ENCODE data around the gene LRP1-AS.

The LRP1-AS gene

DNA sequence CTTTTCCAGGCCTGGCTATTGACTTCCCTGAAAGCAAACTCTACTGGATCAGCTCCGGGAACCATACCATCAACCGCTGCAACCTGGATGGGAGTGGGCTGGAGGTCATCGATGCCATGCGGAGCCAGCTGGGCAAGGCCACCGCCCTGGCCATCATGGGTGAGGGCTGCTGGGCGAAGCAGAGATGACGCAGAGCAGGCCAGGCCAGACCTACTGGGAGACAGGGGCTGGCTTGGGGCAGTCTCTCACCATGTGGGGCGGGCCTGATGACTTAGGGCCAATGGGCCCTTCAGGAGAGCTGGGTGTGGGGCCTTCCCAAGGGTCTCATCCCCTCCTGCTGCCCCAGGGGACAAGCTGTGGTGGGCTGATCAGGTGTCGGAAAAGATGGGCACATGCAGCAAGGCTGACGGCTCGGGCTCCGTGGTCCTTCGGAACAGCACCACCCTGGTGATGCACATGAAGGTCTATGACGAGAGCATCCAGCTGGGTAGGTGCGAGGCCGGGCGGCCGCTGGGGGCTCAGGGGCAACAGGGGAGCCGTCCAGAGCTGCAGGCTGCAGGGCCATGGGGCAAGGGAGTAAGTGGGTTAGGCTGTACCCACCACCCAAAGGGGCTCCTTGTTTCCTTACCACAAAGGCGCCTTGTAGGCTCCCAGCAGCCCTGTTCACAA lies 33.0 kb upstream of the LRP1-AS start:
- no peak for DNase-seq (ENCODE audit: low spot score)

DNA sequence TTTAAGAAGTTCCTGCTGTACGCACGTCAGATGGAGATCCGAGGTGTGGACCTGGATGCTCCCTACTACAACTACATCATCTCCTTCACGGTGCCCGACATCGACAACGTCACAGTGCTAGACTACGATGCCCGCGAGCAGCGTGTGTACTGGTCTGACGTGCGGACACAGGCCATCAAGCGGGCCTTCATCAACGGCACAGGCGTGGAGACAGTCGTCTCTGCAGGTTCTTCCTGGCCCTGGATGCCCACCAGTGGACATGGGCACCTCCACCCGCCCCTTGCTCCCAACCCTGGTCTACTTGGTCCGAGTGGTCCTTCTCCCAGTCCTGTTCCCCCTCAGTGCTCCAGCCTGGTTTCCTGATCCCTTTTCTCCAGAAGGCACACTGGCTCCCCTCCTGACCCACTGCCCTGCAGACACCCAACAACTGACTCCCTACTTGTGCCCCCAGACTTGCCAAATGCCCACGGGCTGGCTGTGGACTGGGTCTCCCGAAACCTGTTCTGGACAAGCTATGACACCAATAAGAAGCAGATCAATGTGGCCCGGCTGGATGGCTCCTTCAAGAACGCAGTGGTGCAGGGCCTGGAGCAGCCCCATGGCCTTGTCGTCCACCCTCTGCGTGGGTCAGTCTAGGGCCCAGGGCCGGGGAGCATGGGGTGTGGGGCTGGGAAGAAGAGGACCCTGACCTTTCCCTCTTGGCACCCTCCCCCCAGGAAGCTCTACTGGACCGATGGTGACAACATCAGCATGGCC lies 32.1 kb upstream of the LRP1-AS start:
- no peak for DNase-seq (ENCODE audit: low spot score)

DNA sequence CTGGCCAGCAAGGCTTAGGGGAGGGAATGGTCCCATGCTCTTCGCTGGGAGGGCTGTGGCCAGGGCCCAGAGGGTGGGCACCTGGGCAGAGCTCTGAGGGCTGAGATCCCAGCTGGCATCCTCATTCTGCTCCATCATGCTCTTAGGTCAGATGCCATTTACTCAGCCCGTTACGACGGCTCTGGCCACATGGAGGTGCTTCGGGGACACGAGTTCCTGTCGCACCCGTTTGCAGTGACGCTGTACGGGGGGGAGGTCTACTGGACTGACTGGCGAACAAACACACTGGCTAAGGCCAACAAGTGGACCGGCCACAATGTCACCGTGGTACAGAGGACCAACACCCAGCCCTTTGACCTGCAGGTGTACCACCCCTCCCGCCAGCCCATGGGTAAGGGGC lies 30.8 kb upstream of the LRP1-AS start:
- DNase-seq (ENCODE audit: low spot score), result no peak

DNA sequence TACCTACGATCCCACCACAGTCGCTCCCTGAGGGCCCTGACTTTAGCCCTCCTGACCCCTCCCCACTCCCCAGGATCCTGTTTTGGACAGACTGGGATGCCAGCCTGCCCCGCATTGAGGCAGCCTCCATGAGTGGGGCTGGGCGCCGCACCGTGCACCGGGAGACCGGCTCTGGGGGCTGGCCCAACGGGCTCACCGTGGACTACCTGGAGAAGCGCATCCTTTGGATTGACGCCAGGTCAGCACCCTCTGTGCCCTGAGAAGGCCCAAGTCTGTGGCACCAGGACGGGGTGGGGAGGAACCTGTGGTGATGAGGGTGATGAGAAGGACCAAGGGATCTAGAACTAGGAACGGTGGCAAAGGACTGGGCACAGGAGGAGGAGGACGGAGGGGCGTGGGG lies 29.9 kb upstream of the LRP1-AS start:
- no peak for DNase-seq (ENCODE audit: low spot score)

DNA sequence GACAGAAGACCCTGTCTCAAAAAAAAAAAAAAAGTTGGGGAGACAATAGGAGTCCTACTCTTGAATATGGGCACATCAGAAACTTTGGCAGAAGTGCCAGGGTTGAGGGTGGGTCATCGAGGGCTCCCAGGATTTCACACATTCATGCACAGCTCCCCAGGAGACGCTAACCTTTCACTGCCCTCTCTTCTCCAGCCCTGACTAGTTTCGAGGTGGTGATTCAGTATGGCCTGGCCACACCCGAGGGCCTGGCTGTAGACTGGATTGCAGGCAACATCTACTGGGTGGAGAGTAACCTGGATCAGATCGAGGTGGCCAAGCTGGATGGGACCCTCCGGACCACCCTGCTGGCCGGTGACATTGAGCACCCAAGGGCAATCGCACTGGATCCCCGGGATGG lies 29.4 kb upstream of the LRP1-AS start:
- DNase-seq (ENCODE audit: low spot score), result no peak

DNA sequence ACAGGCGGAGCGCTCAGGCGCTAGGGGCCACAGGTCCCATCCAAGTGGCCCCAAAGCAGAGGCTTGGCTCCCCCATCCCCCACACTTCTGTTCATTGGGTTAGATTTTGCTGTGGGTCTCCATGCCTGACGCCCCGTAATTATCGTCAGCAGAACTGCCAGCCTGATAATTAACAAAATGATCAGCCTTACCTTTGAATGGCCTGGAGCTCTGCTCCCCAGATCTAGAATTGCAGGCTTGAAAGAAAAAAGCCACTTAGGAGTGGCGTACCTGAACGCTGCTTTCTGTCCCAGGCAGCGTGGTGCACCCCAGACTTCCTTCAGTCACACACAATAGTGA lies 28.7 kb upstream of the LRP1-AS start:
- no peak for DNase-seq (ENCODE audit: low spot score)

DNA sequence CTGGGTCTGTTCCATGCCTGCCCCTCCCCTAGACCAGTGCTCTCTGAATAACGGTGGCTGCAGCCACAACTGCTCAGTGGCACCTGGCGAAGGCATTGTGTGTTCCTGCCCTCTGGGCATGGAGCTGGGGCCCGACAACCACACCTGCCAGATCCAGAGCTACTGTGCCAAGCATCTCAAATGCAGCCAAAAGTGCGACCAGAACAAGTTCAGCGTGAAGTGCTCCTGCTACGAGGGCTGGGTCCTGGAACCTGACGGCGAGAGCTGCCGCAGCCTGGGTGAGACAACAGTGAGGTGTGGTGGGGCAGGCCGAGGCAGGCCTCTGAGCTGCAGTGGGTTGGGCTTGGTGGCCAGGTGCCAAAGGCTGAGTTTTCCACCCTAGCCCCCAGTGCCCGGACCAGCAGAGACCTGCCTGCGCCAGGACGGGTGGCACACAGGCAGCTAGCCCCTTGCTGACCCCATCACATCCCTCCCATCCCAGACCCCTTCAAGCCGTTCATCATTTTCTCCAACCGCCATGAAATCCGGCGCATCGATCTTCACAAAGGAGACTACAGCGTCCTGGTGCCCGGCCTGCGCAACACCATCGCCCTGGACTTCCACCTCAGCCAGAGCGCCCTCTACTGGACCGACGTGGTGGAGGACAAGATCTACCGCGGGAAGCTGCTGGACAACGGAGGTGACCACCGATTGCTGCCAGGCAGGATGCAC lies 28.2 kb upstream of the LRP1-AS start:
- peak; percentile 67 for DNase-seq (ENCODE audit: low spot score)

DNA sequence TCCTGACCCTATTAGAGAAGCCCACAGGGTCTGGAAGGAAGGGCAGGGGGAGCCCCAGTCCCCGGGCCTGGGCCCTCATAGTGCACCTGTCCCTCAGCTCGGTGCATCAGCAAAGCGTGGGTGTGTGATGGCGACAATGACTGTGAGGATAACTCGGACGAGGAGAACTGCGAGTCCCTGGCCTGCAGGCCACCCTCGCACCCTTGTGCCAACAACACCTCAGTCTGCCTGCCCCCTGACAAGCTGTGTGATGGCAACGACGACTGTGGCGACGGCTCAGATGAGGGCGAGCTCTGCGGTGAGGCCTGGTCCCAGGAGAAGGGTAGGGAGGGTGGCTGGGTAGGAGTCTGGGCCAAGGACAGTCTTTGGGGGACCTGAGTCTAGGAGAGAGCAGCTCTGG lies 26.3 kb upstream of the LRP1-AS start:
- DNase-seq (ENCODE audit: low spot score), result no peak

DNA sequence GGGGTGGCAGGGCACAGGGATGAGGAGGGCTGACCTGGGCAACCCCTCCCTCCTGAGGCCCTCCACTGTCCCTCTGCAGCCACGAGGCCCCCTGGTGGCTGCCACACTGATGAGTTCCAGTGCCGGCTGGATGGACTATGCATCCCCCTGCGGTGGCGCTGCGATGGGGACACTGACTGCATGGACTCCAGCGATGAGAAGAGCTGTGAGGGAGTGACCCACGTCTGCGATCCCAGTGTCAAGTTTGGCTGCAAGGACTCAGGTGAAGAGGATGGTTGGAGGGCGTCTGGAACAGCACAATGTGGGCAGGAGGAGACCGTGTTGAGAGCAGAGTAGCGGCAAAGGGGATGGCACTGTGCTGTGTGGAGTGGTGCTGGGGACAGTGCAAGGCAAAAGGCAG lies 25.7 kb upstream of the LRP1-AS start:
- DNase-seq (ENCODE audit: low spot score), result no peak

DNA sequence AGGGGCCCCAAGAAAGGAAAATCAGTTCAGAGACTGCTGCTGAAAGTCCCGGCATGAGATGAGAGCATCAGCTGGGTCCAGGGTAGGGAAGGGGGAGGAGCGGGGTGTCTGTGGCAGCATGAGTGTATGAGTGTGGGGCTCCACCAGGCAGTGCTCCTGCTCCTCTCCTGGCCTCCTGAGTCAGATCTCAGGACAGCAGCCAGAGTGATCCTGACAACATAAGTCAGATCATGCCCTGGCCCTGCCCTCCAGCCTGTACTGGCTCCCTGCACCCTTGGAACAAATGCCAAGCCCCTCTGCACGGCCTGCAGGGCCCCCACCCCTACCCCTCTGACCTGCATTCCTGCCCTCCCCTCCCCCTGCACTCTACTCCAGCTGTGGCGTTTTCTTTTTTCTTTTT lies 24.2 kb upstream of the LRP1-AS start:
- DNase-seq (ENCODE audit: low spot score), result no peak

DNA sequence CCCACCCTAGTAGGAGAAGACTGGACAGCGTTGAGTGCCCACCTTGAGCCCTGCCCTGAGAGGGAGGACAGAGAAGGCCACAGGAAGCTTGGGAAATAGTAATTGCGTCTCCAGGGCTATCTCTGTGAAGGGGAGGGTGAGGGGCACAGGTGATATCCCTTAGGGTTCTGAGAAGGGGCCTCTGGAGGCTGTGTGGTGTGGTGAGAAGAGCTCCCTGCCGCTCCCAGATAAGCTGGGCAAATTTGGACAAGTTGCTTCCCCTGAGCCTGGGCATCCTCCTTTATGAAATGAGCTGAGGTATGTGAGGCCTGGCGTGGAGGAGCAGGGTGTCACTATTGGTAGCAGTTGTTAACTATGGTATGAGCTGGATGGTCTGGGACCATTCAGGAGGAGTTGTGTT lies 23.5 kb upstream of the LRP1-AS start:
- no peak for DNase-seq (ENCODE audit: low spot score)

DNA sequence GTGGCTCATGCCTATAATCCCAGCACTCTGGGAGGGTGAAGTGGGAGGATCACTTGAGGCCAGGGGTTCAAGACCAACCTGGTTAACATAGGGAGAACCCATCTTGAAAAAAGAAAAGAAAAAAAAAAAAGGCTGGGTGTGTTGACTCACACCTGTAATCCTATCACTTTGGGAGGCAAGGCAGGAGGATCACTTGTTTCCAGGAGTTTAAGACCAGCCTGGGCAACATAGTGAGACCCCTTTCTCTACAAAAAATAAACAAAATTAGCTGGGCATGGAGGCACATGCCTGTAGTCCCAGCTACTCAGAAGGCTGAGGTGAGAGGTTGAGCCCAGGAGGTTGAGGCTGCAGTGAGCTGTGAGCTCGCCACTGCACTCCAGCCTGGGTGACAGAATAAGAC lies 23.0 kb upstream of the LRP1-AS start:
- DNase-seq (ENCODE audit: low spot score), result no peak

DNA sequence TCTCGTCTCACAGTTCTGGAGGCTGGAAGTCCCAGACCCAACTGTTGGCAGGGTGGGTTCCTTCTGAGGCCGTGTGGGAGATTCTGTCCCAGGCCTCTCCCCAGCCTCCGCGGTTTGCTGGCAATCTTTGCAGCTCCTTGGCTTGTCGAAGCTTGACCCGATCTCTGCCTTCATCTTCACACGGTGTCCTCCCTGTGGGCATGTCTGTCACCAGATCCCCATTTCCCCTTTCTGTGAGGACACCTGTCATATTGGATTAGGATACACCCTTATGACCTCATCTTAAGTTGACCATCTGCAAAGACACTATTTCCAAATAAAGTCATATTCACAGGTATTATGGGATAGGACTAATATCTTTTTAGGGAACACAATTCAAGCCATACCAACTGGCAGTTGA lies 22.6 kb upstream of the LRP1-AS start:
- DNase-seq (ENCODE audit: low spot score), result no peak

DNA sequence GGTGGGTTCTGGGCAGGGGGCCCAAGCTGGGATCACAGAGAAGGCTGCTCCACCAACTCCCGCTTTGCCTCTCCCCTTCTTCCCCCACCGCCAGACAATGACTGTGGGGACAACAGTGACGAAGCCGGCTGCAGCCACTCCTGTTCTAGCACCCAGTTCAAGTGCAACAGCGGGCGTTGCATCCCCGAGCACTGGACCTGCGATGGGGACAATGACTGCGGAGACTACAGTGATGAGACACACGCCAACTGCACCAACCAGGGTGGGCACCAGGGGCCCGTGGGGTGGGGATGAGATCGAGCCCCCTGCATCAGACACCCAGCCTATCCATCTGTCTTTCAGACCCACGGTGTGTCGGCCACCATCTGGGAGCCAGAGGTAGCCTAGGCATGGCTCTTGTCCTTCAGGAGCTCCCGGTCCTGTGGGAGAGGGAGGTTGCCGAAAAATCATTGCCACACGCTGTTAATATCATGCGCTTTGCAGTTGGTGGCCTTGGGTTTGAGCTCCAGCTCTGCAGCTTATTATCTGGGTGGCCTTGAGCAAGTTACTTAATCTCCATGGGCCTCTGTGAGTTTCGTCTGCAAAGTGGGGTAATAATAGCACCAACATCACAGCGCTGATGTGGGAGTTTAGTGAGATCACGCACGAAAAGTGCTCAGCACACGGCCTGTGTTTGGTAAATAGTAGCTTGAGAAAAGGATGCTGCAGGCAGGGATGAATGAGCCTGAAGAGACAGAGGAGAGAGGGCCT lies 21.8 kb upstream of the LRP1-AS start:
- no peak for DNase-seq (ENCODE audit: low spot score)

DNA sequence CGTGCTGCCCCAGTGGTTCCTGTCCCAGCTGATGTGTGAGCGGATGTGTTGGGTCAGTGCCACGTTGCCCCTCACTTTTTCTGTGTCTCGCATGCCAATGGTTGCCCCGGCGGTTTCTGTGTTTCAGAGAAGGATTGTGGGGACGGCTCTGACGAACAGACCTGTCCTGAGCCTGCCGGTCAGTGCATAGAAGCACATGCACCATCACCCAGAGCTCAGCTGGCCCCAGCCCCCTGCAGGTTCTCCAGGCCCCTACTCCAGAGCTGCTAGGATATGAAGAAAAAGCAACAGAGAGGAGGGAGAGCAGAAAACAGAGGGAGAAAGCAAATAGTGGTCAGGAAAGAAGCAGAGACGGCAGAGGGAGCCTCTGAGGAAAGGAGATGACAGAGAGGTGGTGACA lies 20.6 kb upstream of the LRP1-AS start:
- no peak for DNase-seq (ENCODE audit: low spot score)

DNA sequence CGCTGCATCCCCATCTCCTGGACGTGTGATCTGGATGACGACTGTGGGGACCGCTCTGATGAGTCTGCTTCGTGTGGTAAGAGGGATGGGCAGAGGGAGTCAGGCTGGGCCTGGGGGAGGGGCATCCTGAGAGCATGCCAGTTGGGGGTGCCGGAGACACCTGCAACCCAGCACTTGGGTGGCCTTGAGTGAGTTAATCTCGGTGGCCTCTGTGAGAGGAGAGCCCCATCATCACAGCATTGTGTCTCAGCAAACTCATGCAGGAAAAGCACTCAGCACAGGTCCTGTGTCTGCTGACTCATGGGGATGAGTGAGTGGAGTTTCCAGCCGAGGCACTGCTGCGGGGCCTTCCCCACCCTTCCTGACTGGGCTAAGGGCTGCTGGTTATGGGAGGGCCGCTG lies 19.6 kb upstream of the LRP1-AS start:
- no peak for DNase-seq (ENCODE audit: low spot score)

DNA sequence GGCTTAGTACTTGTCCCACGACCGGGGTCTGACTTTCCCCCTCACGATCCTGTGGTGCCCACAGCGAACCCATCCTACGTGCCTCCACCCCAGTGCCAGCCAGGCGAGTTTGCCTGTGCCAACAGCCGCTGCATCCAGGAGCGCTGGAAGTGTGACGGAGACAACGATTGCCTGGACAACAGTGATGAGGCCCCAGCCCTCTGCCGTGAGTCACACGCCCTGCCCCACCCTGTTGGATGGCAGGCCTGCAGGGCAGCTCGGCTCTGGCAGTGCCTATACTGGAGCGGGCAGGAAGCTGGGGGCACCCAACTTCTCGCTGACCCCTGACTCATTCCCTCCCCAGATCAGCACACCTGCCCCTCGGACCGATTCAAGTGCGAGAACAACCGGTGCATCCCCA lies 18.3 kb upstream of the LRP1-AS start:
- no peak for DNase-seq (ENCODE audit: low spot score)

DNA sequence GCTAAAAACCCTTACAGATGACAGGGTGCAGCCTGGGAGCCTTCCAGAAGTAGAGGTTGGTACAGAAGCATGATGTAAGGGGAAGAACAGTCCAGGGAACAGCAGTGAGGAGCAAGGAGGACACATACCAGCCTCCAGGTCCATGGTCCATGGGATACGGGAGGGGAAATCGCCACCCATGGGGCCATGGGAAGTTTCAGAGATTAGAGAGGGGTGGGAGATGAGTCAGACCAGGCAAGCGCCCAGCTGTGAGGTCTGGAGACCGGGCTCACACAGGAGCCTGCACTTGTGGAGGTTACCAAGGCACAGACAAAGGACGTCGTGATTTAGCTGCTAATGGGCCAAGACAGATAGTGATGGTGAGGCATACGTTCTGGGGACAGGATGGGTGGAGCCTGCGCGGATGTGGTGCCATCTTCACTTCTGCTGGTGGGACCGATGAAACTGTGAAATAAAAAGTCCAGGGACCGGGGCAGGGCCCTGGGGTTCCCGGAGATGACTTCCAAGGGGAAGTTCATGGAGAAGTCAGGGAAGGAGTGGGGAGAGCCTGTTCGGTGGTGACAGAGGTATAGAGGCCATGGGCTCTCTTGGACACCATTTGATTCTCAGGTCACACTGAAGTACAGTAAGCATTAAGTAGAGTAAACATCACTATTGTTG lies 17.7 kb upstream of the LRP1-AS start:
- DNase-seq (ENCODE audit: low spot score), result no peak

DNA sequence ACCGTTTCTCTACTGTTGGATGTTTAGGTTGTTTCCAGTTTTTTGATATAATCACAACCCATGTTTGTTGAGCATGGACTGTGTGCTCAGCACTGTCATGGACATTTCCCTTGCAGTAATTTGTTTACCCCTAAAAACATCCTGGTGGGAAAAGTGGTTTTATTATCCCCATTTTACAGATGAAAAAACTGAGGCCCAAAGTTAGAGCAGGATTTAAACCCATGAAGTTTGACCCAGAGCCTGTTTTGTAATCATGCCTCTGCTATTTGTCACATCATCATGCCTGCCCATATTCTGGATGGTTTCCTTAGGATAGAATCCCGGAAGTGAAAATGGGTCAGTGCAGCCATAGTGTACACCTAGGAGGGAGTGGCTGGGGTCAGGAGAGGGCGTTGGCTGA lies 17.0 kb upstream of the LRP1-AS start:
- DNase-seq (ENCODE audit: low spot score), result no peak

DNA sequence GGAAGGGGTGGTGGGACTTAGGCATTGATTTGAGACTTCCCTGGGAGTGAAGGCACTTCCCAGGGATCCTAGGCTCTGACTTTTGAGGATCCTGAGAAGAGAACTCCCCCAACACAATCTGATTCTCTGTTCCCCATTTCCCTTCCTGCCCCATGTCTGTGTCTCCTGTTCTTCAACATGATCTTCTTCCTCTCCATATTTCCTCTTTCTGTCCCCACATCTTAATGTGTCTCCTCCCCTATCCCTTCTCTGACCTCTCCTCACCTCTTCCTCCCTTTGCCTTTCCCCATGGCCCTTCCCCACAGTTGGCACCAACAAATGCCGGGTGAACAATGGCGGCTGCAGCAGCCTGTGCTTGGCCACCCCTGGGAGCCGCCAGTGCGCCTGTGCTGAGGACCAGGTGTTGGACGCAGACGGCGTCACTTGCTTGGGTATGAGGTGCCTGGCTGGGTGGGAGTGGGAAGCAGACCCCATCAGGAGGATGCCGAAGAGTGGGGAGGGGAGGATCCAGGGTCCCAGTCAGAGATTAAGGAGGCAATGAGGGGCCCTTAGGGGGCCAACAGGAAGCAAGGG lies 15.2 kb upstream of the LRP1-AS start:
- DNase-seq (ENCODE audit: low spot score), result peak; percentile 58

DNA sequence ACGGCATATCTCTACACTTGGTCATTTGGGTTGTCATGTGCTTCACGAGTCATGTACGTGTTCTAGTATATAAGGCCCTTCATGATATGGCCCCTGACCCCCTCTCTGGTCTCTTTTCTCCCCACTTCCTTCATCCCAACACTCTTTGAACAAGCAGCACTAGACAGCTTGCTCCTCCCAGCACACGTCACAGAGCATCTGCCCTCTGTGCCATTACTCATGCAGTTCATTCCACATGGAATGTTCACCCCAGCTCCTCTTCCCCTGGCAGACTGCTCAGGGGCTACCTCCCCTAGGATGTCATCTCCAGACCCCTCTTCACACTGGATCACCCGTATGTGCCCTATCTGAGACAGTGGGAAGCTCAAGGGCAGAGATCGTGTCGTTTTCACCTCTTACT lies 14.1 kb upstream of the LRP1-AS start:
- DNase-seq (ENCODE audit: low spot score), result no peak

DNA sequence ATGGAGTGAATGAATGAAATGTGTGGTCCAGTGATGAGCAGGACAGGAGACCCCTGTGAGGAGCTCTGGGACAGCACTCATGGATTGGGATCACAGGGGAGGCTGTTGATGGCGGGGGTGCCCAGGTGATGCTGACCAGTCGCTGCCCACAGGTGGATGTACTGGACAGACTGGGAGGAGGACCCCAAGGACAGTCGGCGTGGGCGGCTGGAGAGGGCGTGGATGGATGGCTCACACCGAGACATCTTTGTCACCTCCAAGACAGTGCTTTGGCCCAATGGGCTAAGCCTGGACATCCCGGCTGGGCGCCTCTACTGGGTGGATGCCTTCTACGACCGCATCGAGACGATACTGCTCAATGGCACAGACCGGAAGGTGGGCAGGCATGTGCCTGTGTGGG lies 13.3 kb upstream of the LRP1-AS start:
- no peak for DNase-seq (ENCODE audit: low spot score)
